ENCODE measurements around the gene MYBPH.

MYBPH gene

DNA sequence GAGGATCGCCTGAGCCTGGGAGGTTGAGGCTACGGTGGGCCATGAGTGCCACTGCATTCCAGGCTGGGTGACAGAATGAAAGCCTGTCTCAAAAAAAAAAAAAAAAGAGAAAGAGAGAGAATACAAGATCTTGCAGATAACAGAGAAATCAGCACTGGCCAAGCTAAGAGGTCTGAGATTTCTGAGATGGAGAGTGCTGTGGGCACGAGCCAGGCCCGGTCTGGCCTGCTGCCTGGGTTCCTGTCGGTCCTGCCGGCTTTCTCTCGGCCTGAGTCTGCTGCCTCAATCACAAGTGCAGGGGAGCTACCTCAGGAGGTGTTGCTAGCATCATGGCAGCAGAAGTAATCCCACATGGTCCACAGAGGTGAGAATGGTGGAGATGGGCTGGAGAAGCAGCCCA lies 29.1 kb downstream of the MYBPH start:
- no peak for DNase-seq

DNA sequence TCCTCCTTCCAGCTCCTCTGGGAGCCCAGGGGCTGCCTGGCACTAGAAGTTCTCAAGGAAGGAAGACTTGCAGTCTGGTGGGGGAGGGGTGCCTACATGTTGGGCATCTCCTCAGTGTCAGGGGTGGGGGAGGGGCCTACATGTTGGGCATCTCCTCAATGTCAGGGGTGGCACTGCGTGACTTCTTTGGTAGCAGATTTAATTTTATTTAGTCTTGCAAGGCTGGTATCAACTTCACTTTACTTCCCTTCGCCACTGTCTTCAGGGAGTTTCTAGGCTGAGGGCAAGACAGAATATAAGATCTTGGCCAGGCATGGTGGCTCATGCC lies 29.6 kb downstream of the MYBPH start:
- DNase-seq, result no peak

DNA sequence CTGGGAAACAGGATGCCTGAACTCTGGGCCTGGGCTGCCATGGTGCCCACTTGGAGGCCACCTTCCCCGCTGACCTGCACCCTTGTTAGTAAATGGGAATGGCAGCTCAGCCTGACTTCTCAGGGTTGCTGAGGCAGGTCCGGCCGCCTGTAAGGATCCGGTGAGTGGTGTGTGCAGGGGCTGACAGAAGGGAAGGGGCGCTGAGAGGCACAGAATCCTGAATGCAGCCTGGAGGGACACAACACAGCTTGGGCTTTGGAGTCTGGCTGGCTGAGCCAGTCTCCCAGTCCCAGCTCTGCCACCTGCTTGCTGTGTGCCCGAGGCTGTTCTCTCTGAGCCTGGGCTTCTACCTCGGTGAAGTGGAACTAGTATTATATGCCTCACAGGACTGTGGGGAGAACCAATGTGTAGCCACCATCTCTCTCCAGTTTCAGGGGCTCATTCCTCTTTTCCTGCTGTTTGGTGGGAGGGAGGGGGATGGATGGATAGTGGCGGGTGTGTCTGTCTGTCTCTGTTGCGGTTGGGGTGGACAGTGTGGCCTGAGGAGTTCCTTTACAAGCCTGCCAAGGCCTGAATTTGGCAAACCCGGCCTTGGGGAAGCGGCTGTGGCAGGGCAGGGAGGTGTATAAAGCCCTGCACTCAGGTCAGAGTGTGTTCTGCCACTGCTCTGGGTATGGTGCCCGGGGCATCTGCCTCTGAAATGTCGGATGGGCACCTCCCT lies 30.1 kb downstream of the MYBPH start:
- no peak for DNase-seq

DNA sequence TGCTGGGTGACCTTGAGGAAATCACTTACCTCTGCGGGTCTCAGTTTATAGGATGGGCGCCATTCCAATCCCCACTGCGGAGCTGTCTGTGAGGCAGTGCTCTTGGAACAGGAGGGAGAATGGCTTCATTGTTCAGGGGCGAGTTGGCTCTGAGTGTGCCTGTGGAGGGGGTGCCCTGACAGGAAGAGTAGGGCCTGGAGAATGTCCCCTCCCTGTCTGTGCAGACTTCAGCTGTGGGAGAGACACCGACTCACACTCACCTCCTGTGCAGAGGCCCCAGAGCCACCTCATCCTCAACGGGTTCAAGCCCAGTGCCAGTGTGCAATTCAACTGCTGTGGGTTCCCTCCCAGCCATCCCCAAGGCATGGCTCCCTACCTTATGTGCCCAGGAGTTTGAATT lies 31.0 kb downstream of the MYBPH start:
- DNase-seq, result no peak

DNA sequence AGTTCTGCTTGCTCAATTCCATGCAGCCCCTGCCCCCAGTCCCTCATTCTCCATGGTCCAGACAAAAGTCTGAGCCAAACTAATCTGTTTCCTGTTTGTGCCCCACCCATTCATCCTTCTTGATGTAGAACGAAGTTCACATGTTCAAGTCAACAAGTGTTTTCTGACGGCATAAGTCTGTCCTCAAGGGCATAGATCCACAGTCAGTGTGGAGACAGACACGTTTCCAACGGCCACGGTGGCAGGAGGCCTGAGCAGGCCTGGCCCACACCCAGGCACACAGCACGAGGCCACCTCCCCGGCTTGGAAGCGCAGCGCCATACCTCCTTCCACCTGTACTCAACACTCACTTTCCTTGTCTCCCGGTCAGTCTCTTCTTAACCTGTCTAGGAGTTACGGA lies 32.0 kb downstream of the MYBPH start:
- DNase-seq, result no peak

DNA sequence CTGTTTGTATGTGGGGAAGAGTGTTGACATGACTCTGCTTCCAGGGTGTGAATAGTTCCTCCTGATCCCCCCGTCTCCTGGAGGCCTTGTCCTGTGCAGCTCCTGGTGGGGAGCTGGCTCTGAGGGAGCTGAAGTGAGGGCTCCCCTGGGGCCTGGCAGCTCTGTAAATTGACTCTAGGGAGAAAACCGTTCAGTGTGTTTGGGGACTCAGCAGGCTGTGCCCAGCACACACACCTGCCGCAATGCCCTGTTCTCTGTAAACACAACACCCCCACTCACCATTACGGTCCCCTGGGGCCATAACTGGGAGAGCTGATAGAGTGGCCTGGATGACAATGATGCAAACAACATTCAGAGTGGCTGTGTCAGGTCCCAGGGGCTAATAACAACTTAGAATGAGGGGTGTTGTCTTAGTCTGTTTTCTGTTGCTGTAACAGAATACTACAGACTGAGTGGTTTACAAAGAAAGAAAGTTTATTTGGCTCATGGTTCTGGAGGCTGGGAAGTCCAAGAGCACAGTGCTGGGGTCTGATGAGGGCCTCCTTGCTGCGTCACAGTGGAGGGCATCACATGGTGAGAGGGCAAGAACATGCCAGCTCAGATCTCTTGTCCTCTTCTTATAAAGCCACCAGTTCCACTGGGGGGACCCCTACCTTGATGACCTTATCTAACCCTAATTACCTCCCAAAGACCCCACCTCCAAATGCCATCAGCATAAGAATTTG lies 32.8 kb downstream of the MYBPH start:
- DNase-seq, result peak; percentile 57

DNA sequence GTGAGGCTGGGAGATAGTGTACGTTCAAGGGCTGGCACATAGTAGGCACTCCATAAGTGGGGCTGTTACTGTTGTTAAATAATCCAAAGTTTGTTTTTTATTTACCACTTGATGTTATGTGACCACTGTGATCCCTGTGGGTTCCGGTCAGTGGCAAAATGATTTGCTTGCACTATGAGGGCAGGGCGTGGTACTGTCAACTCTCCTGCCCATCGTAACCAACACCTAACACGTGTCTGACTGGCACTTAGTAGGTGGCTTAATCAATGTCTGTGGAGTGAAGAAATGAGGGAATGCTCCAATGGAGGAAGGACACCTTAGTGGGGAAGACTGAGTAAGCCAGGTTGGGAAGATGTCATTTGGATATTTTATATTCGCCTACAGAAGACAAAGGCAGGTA lies 33.5 kb downstream of the MYBPH start:
- no peak for DNase-seq

DNA sequence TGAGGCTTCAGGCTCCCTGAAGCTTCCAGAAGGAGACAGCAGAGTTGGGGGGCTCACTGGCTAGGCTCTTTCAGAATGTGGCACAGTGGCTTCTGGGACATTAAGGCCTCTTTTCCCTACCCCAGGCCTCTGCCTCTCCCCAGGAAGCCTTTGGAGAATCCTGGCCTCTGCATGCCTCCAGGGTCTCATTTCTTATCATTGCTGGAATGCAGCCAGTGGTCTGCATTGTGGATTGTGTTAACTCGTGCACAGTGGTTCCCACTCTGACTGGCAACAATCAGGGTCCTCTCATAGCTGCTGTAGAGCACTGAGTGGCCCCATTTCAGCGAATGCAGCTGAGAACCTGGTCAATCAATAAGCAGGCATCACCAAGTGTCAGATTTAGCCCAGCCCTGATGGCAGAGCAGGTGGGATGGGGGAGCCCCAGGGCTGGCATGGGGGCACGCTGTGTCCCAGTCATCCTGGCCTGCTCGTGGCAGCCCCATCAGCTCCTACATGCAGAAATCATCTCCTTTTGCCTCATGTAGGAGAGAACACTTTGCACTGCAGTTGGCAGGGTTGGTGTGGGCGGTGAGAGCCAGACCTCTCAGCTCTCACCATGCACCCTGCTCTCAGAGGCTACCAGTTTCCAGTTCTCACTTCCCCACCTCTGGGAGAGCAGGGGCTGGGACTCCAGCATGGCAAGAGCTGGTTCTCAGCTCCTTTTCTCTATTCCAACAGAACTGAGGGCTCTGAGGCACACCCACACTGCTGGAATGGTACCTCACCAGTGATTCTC lies 34.7 kb downstream of the MYBPH start:
- no peak for DNase-seq

DNA sequence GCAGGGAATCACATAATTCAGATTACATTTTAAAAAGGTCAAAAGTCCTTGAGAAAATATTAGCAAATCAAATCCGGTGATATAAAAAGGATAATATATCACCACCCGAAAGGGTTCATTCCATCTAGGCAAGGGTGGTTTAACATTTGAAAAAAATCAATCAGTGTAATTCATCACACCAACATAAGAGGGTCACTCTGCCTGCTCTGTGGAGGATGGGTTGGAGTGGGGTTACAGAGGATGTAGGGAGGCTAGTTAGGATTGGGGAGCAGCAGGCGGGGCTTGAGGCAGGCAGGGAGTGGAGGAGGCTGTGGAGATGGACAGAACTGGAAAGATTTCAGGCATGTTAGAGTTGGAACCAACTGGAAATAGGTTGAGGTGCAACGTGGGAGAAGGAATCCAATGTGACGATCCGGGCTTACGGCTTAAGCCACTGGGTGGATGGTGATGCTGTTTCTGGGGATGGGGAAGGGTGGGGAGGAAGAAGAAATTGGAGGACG lies 35.6 kb downstream of the MYBPH start:
- DNase-seq, result no peak

DNA sequence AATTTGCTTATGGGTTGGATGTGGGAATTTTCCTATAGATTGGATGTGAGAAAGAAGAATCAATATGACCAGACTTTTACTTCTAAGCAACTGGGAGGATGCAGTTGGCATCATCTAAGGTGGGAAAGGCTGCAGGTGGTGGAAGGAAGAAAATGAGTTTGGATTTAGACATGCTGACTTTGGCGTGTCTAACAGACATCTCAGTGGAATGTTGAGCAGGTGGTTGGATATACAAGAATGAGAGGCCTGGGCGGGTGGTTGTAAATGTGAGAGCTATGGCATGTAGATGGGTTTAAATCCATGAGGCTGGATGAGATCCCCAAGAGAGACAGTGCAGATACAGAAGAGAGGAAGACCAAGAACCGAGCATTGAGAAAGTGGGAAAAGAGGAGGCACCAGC lies 37.6 kb downstream of the MYBPH start:
- no peak for DNase-seq

DNA sequence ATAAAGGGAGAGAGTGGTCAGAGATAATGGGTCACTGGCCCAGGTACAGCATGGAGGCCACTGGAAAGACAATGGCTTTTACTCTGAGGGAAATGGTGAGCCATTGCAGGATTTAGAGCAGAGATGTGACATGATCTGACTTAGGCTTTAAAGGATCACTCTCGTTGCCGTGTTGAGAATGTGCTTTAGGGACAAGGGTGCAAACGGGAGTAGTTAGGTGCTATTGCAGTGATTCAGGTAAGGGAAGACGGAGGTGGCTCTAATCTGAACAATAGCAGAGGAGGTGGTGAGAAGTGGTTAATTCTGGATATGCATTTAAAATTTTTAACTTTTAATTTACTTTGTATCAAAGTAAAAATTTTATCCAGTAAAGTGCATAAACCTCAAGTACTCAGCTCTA lies 38.3 kb downstream of the MYBPH start:
- DNase-seq, result no peak

DNA sequence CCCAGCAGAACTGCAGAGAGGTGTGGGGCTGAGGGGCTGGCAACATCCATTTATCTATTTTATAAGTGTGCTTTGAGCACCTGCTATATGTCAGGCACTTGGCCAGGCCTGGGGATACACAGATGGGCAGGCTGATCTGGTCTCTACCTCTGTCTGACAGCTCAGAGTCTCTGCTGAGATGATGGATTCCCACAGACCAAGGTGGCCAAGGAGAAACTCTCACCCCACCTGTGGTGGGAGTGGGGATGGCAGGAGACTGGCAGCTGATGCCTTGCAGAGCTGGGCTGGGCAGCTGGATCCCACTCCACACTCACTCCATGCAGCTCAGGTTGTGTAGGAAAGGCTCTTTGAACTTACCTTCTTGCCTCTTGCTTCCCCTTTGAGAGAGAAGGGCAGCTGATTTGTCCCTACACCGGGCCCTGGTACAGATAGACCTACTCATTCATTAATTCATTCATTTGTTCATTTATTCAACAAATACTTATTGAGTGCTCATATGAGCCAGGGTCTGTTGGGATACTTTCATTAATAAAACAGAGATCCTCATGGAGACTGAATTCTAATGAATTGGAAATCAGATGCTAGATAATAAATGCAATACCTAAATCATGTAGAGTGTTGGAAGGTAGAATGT lies 39.1 kb downstream of the MYBPH start:
- DNase-seq, result no peak

DNA sequence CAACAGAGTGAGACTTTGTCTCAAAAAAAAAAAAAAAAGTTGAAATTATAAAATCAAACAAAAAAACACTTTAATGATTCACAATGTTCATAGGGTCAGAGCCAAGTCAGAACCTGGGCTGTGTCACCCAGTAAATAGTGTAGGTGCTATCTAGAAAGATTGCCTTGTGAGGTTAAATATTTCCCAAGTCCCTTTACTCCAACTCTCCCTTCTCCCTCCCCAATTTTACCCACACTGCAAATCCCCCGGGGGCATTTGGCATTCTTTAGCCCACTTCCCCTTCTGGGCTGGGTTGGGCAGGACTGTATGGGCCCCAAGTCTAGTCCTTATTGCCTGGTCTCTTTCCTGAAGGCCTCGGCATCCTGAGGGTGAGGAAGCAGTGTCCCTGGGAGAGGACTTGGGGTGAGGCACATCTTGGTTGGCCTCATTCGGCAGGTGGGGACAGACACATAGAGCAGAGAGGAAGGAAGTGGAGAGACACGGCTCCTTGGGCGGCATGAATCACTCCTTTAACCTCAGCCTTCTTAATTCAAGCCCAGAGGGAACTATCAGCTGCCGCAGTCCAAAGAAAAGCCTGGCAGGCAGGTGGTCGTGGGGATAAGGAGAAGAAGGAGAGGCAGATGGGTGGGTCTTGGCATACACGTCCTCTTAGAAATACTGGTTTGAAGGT lies 39.9 kb downstream of the MYBPH start:
- no peak for DNase-seq

DNA sequence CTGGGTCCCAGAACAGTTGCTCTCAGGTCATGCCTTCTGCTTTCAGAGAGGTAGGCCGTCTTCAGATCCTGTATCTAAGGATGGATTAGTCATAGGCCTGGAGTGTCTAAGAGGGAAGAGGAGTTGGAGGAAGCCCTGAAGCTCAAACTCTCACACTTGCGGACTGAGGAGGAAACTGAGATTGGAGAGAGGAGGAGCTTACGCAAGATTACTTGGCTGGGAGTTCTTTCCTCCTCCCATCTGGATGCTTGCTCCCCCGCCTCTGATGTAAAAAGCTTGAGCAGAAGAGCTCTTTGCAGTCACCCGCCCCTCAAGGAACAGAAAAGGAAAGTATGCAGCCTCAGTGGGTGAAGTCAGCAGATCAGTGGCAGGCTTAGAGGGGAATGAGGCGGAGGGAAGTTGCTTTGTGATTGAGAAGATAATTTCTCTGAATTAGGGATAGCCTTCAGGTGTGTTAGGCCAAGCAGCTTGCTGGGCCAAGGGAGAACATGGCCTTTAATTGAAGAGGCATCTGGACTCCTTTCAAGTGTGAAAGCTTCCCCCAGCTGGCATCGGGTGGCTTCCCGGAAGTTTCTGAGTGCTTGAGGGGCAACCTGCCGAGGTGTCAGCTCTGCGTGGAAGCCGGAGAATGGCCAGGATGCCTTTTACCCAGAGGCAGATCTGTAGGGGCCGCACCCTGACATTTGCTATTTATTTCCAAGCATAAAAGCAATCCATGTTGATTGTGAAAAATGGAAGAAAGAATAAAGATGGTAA lies 41.5 kb downstream of the MYBPH start:
- DNase-seq, result no peak

DNA sequence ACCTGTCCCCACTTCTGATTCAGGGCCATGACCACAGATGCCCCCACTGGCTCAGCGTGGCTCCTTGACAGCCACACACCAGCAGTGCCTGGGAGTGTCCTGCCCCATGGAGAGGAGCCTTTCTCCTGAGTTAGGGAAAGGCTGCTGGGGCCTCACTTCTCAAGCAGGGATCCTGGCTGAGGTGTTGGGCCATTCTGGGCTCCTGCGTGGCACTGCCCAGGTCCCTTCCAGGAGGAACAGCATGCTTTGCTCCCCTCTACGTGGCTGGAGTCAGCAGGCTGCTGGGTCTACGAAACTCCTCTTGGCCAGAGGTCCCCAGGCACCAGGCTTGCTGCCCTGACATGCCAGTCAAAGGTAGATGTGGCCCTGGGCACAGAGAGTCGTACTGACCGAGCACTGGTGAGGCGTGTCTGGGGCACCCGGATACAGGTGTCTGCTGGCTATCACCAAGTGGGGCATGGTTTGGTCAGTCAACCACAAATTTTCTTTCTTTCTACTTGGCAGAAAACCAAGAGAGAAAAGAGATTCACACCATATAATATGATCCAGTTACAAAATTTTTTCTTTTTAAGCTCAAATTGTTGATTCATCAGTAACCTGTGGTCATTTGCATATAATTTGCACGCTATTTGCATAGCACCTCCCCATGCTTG lies 44.0 kb downstream of the MYBPH start:
- DNase-seq, result no peak

DNA sequence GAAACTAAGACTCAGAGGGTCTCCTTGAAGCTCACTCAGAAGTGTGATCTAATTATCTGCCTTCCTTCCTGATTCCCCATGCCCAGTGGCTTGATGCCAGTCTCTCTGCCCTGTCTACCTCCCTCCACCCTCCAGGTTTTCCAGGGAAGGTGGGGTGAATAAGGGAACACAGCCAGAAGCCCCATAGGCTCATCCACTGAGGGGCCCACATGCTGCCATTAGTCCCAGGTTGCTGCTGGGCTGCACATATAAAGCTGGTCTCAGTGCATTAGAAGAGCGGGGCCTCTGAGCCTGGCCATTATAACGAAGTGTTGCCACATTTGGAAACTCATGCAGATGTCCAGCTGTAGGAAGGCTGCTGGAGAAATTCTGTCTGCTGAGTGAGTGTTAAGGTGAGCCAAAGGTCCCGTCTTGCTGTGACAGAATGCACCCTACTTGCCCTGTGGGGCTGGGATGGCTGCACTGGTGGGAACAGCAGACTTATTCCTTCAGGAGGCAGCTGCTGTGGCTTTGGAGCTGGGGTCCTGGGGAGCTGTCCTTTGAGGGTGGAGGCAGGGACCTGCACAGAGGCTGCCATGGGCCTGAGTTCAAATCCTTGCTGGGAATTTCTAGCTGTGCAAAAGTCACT lies 45.2 kb downstream of the MYBPH start:
- DNase-seq, result no peak

DNA sequence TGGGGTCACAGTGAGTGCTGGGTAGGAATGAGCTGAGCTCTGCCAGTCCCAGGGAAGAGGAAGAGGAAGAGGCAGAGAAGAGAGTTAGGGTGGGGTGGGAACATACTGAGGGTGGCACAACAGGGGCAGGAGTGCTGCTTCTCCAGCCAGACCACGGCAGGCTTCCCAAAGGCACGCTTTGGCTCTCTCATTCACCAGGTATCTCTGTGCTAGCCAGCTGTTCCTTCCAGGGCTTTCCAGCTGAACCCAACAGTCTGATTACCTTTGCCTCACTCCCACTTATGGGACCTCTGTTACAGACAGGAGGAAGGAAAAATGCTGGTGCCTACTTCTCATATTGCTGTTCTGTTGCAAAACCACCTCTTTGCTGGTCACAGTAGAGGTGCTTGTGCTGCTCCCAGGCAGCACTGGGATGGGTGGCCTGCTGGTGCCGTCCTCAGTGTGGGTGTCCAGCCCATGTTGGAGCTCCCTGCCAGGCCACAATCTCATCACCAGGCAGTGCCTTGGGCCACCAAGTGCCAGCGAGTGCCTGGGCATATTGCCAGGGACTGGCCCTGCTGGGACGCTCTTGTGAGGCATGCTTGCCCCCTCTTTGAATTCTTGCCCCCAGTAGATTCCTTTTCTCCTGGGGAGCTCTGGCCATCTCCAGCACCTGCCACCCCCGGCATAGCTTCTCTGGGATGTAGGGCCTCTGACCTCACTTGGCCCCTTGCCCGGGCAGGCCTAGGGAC lies 46.0 kb downstream of the MYBPH start:
- DNase-seq, result no peak

DNA sequence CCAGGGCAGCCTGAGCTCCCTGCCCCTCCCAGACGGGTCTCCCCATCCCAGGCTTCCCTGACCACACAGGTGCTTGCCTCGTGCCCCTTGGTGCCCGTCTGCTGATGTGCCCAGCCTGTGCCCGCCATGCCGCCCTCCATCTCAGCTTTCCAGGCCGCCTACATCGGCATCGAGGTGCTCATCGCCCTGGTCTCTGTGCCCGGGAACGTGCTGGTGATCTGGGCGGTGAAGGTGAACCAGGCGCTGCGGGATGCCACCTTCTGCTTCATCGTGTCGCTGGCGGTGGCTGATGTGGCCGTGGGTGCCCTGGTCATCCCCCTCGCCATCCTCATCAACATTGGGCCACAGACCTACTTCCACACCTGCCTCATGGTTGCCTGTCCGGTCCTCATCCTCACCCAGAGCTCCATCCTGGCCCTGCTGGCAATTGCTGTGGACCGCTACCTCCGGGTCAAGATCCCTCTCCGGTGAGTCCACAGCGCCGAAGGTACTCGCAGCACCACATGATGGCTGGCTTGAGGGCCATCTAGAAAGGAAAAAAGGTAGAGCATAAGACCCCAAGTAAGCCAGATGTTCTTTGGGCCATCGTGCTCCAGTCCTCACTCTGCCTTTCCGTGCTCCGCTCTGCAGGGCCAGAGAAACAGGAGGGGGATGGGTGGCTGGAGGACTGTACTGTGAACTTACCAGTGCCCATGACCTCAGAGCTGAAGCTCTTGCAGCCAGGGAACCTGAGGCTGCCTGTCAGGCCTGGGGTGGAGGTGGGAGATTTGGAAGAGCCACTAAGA lies 46.7 kb downstream of the MYBPH start:
- no peak for DNase-seq

DNA sequence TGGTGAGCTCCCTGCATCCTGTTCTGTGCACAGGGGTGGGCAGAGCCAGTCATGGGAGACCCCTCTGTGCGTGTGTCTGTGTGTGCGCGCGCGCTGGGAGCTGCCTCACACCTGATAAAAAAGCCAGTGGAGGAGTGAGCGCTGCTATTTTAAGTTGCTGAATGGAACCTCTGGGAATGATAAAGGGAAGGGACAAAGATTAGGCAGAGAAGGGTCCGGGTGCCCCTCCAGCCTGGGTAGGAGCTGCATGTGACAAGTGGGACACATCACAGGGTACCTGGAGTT lies 47.3 kb downstream of the MYBPH start:
- no peak for DNase-seq

Measured in NCI-H187 treated with DMSO at 0.1 percent for 48 hours (cell line).